ENCODE results near the gene KSR1.
"Not testable (repeated sequence)": the region's sequence is repeated elsewhere in the genome, so short reads cannot be mapped to it uniquely, and the experiment has no call there.

KSR1 gene

GRCh38 chr17:27455236-27455913, 873 bp upstream of the KSR1 start:
- DNase-seq (ENCODE audit: low read depth), result no peak

DNA sequence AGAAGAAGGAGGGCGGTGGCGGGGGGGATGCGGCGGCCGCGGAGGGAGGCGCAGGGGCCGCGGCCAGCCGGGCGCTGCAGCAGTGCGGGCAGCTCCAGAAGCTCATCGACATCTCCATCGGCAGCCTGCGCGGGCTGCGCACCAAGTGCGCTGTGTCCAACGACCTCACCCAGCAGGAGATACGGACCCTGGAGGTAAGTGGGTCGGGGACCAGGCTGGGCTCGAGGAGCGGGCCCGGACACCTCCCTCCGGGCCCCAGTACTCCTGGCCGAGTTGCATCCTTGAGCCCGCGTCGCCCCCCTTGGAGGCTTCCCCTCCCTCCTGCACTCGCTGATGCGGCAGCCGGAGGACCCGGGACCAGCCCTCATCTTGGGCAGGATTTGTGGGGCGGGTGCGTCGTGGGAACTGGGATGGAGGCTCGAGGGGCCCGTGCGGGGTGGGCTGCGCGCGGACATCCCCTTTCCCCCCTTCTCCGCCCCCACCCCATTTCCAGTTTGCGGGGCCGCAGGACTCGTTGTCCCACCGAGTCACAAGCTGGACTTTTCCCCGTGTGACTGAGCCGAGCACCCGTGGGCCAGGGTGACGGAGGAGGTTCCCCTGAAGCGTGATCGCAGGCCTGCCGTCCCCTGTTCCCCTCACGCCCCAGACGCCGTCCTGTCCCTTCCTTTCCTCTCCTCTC, 572 bp downstream of the KSR1 start:
- no peak for DNase-seq (ENCODE audit: low read depth)

DNA sequence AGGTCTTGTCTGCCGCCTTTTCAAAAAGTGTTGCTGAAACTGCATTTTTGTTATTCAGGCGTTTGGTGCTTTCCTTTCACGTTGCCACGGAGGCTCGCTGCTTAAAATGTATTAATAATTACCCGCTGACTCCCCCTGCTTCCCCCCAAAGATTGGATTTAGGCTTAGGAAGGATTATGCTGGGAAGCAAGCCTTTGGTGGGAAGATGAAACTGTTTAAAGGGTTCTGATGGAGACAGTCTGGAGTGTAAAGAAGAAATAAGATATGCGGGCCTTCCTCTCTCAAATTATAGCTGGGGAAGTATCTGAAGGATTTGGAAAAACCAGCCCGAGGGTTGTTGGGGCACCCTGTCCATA, 1.1 kb downstream of the KSR1 start:
- DNase-seq (ENCODE audit: low read depth), result no peak

GRCh38 chr17:27457731-27458523, 1.7 kb downstream of the KSR1 start:
- no peak for DNase-seq (ENCODE audit: low read depth)

DNA sequence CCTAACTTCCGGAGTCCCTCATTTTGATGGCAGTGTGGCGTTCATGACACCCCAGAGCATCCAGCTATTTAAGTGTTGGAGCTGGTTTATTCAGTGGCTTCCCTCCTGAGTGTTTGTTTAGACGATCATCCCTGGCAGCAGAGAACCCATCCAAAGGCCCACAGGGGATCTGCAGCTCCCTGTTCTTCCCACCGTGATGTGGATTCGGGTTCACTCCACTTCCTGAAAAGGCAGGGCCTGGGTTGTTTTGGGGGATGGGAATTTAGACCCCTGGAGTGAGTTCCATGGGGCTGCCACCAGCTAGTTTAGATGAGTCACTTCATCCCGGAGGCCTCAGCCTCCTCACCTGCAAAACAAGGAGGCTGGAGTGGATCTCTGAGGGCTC, 2.3 kb downstream of the KSR1 start:
- DNase-seq (ENCODE audit: low read depth), result no peak

- DNase-seq (ENCODE audit: low read depth), result no peak
These were observed 3.2 kb downstream of the KSR1 start for GRCh38 chr17:27459433-27459832.

DNA sequence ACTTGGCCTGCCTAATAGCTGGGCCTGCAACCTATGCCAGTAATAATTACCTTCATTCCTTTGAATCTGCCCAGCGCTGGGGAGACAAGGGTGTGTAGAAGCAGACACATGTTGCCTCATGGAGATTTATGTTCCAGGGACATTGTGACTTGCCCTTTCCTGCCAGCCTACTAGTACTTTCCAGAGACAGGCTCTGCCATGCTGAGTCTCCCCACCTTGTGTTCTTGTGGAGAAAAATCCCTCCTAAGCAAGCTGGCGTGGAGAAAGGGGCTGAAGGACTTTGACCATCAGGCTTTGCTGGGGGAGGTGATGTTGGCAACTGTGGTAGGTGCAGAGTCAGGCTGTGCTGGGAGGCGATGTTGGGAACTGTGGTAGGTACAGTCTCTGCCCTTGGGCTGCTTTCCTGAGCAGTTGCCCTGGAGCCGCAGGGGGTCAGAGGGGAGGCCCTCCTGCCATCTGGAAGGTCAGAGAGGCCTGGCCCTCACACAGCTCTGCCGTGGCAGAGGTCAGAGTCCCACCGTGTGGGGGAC, 4.0 kb downstream of the KSR1 start:
- DNase-seq (ENCODE audit: low read depth), result no peak

- DNase-seq (ENCODE audit: low read depth), result no peak
These were observed 5.1 kb downstream of the KSR1 start for GRCh38 chr17:27461192-27461859.

- no peak for DNase-seq (ENCODE audit: low read depth)
These were observed 5.9 kb downstream of the KSR1 start for GRCh38 chr17:27462149-27462548.

DNA sequence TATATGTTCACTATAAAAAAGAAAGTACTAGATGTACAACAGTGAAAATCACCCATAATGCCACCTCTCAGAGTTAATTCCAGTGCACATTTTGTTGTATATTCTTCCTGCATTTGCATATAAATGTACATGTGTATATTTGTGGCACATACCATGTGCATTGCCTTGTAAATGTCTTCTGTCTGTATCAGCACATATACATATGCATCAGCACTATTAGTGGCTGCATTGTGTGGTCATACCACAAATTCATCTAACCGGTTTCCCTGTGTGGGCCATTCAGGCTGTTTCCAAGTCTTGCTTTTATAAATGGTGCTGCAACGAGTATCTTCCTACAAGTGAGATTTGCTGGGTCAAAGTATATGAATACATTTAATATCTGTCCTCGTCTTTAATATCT, 6.5 kb downstream of the KSR1 start:
- DNase-seq (ENCODE audit: low read depth), result no peak

DNA sequence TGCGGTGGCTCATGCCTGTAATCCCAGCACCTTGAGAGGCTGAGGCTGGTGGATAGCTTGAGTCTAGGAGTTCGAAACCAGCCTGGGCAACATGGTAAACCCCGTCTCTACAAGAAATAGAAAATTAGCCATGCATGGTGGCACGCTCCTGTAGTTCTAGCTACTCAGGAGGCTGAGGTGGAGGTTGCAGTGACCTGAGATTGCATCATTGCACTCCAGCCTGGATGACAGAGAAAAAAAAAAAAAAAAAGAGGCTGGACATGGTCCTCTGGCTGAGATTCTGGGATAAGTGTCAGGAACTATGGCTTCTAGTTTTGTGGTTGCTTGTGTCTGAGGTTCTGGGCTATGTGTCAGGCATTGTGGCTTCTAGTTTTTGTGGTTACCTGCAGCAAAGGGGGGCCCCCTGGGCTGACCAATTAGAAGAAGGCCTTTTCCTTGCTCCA, 7.0 kb downstream of the KSR1 start:
- DNase-seq (ENCODE audit: low read depth), result no peak

DNA sequence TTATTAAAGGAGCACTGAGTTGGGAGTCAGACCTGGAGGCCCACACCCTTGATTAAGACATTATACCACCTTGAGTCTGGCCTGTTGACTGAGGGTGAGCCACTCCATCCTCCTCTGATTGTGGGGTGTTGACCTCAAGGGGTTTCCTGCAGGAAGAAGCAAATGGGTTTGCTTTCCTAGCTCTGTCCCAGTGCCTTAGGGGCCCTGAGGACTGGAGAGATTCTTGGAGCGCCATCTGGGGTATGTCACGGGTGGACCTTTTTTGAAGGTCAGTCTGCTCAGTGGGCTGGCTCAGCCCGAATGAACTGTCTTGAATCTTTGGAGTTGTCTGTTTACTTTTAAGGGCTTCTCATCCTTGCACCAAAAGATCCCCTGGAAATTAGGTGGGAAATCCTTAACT, 7.8 kb downstream of the KSR1 start:
- DNase-seq (ENCODE audit: low read depth), result not testable (repeated sequence)

DNA sequence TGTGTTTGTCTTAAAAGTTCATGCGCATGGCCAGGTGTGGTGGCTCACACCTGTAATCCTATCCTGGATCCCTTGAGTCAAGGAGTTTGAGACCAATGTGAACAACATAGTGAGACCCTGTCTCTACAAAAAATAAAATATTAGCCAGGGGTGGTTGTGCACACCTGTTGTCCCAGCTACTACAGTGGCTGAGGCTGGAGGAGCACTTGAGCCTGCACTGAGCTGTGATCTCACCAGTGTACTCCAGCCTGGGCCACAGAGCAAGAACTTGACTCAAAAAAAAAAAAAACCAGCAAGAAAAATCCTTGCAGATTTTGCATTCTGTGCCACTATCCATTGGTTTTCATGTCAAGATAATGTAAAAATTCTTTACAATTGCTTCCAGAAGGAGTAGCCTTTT, 8.2 kb downstream of the KSR1 start:
- no peak for DNase-seq (ENCODE audit: low read depth)

DNA sequence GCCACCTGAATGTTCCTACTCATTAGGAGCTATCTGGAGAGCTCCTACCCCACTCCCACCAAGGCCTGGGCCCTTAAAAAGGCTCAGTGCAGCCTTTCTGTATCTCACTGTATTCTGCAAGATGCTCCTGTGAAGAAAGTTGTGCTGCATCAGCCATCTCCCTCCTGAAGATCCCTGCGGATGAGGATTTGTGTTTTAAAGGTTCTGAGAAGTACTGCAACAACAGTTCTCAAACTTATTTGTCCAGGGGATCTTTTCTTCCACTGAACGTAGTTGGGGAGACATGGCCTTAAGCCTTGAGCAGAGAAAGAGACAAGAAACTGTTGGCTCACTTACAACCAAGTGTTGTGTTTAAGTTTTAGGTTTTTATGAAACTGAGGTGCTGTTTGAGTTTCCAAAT, 9.6 kb downstream of the KSR1 start:
- DNase-seq (ENCODE audit: low read depth), result not testable (repeated sequence)

DNA sequence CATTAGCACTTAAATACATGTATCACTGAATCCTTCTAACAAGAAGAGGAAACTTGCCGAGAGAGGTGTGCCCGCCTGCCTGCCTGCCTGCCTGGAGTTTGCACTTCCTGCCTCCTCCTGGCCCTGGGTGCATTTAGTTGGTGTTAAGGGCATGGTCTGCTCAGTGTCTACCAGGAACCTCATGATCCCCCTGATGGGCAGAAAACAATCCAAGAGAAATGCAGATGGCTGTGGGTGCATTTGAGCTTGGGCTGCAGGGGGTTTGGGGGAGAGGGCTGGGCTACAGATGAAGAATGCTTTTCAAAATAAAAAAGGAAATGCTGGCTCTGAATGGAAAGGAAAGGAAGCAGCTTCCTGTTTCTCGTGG, 10.1 kb downstream of the KSR1 start:
- no peak for DNase-seq (ENCODE audit: low read depth)

DNA sequence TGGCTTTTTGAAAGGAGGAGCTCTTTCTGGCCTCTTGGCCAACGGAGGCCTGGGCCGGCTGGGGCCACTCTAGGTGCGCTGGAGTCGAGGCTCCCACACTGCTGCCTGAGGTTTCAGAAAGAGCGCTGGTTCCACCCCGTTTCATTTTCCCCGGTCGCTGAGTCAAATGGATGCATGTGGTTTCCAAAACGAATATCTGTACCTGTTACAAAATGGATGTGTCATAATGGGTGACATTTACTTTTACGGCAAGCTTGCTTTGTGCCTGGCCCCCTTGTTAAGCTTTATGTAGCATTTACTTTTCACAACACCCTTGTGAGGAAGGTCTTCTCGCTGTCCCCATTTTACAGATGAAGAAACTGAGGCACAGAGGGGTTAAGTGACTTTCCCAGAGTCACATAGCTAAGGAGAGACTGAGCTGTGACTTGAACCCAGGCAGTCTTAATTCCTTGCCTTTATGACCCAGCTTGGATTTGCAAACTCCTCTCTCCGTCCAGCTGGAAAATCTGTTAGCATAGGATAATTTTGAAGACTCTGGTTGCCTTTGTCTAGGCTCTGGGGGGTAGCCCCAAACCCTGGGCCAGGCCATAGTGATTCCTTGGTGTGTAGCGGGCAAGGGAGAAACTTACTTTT, 10.6 kb downstream of the KSR1 start:
- DNase-seq (ENCODE audit: low read depth), result peak; percentile 40

DNA sequence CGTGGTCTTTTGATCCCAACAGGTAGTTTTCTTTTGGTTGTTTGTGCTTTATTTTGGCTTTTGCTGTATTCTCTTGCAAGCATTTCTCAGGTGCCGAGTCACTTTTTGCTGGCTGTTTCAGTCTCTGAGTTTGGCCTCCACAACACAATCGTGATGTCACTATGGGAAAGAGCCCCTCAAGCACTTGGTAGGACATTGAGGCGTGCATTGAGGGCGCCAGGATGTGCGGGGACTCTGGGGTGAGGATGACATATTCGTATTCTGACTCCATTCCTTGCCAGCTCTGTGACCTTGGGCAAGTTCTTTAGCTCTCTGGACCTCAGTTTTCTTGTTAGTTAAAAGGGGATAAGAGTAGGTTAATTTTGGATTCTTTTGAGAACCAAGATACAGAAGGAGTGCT, 13.0 kb downstream of the KSR1 start:
- no peak for DNase-seq (ENCODE audit: low read depth)

- peak; percentile 59 for DNase-seq (ENCODE audit: low read depth)
These were observed 15.3 kb downstream of the KSR1 start for GRCh38 chr17:27471321-27472269.

GRCh38 chr17:27473190-27473747, 17.0 kb downstream of the KSR1 start:
- no peak for DNase-seq (ENCODE audit: low read depth)

Measured in stimulated activated CD8-positive, alpha-beta memory T cell treated with anti-CD3 and anti-CD28 coated beads, Interleukin-7, amount 100 ng/mL, for 24 hours (primary cell).